K562 (cell line): ENCODE results near the gene ETS2. TPM values are rescaled to one million over a fixed set of nuclear protein-coding genes. Genes with fewer than 3 reads are reported as not detected.

Experiments
- CBFA2T2 ChIP-seq: fragments of 450-650 bp; conservative IDR thresholded peaks from 2 replicates; pipeline ENCODE4 v1.6.1; 2017; ENCODE audit warnings: mild to moderate bottlenecking
- EHMT2 ChIP-seq: fragments of 450-650 bp; IDR thresholded peaks from 2 replicates; pipeline ENCODE4 v1.6.1; 2018; ENCODE audit warnings: antibody characterized with exemption
- FOSL1 ChIP-seq: fragments of 200-800 bp; sonication (Bioruptor generic); conservative IDR thresholded peaks from 2 replicates; pipeline ENCODE4 v1.6.1; 2016; ENCODE audit warnings: missing genetic modification characterization, missing compliant biosample characterization
- FOXA1 ChIP-seq: fragments of 450-650 bp; IDR thresholded peaks from 2 replicates; pipeline ENCODE4 v1.6.1; 2016; ENCODE audit warnings: mild to moderate bottlenecking, borderline replicate concordance
- IFI16 ChIP-seq: fragments of 250-450 bp; sonication (Bioruptor Pico); IDR thresholded peaks from 2 replicates; pipeline ENCODE4 v2.1.2; 2022; ENCODE audit warnings: mild to moderate bottlenecking, inconsistent platforms
- JUND ChIP-seq, 2 experiments: IDR thresholded peaks; 2 replicates in 1 of 2; 3 replicates in 1 of 2; pipeline ENCODE4 v1.6.1; 2011; ENCODE audit warnings: borderline replicate concordance in 2 of 2, low read depth in 2 of 2, low read length in 2 of 2, improper control_type of control experiment in 1 of 2, missing biosample characterization in 1 of 2, missing genetic modification characterization in 1 of 2, missing genetic modification reagents in 1 of 2
- MEIS2 ChIP-seq: fragments of 450-650 bp; IDR thresholded peaks from 2 replicates; pipeline ENCODE4 v1.6.1; 2014; ENCODE audit warnings: mild to moderate bottlenecking; ENCODE audit not compliant: partially characterized antibody
- NFE2L1 ChIP-seq: fragments of 450-650 bp; IDR thresholded peaks from 2 replicates; pipeline ENCODE4 v1.6.1; 2016; ENCODE audit warnings: missing genetic modification characterization, low read depth, mild to moderate bottlenecking, missing compliant biosample characterization, moderate library complexity, borderline replicate concordance
- NR1H2 ChIP-seq: sonication (generic); formaldehyde crosslinking; IDR thresholded peaks from 2 replicates; pipeline ENCODE4 v1.4.0; 2020; ENCODE audit warnings: mild to moderate bottlenecking, missing genetic modification reagents
- NR2C2 ChIP-seq, 2 experiments: fragments of 200-800 bp in 1 of 2; sonication (Bioruptor generic) in 1 of 2; sonication (generic) in 1 of 2; formaldehyde crosslinking in 1 of 2; IDR thresholded peaks; 2 replicates each; pipeline versions ENCODE4 v1.6.1 to v1.8.0; 2016 to 2022; ENCODE audit warnings: mild to moderate bottlenecking in 1 of 2, missing compliant biosample characterization in 1 of 2, missing genetic modification characterization in 1 of 2, missing genetic modification reagents in 1 of 2
- PHF20 ChIP-seq: fragments of 450-650 bp; IDR thresholded peaks from 2 replicates; pipeline ENCODE4 v1.6.1; 2018; ENCODE audit not compliant: partially characterized antibody
- PHTF2 ChIP-seq: fragments of 250-450 bp; sonication (Bioruptor Pico); IDR thresholded peaks from 2 replicates; pipeline ENCODE4 v1.5.0; 2021; ENCODE audit warnings: mild to moderate bottlenecking
- PKNOX1 ChIP-seq: fragments of 450-650 bp; IDR thresholded peaks from 2 replicates; pipeline ENCODE4 v1.6.1; 2016
- RCOR1 ChIP-seq, 2 experiments: IDR thresholded peaks; 2 replicates each; pipeline ENCODE4 v1.6.1; 2012; ENCODE audit warnings: low read depth in 2 of 2, low read length in 2 of 2, borderline replicate concordance in 1 of 2, improper control_type of control experiment in 1 of 2
- SMAD4 ChIP-seq: fragments of 250-450 bp; sonication (Bioruptor Pico); conservative IDR thresholded peaks from 2 replicates; pipeline ENCODE4 v1.8.0; 2021; ENCODE audit warnings: inconsistent platforms, mild to moderate bottlenecking, moderate library complexity
- SMARCA4 ChIP-seq: fragments of 450-650 bp; IDR thresholded peaks from 2 replicates; pipeline ENCODE4 v1.6.1; 2016
- SMARCC2 ChIP-seq: fragments of 450-650 bp; IDR thresholded peaks from 2 replicates; pipeline ENCODE4 v1.6.1; 2017; ENCODE audit warnings: antibody characterized with exemption, moderate library complexity, mild to moderate bottlenecking, low read depth
- SMARCE1 ChIP-seq: fragments of 450-650 bp; IDR thresholded peaks from 2 replicates; pipeline ENCODE4 v1.7.1; 2016; ENCODE audit warnings: mild to moderate bottlenecking
- SOX6 ChIP-seq: fragments of 450-650 bp; IDR thresholded peaks from 2 replicates; pipeline ENCODE4 v1.6.1; 2014; ENCODE audit warnings: mild to moderate bottlenecking
- TCF3 ChIP-seq: sonication (generic); formaldehyde crosslinking; IDR thresholded peaks from 2 replicates; pipeline ENCODE4 v1.4.0; 2020; ENCODE audit warnings: mild to moderate bottlenecking, missing genetic modification reagents
- TEAD4 ChIP-seq, 2 experiments: sonication (generic) in 1 of 2; formaldehyde crosslinking in 1 of 2; IDR thresholded peaks; 2 replicates each; pipeline versions ENCODE4 v1.6.1 to v1.8.0; 2012 to 2022; ENCODE audit warnings: borderline replicate concordance in 1 of 2, inconsistent platforms in 1 of 2, low read length in 1 of 2, mild to moderate bottlenecking in 1 of 2, missing genetic modification reagents in 1 of 2
- ZFX ChIP-seq: sonication (generic); formaldehyde crosslinking; IDR thresholded peaks from 2 replicates; pipeline ENCODE4 v1.8.0; 2022; ENCODE audit warnings: mild to moderate bottlenecking, missing genetic modification reagents, moderate library complexity
- ZNF592 ChIP-seq: fragments of 450-650 bp; IDR thresholded peaks from 2 replicates; pipeline ENCODE4 v1.6.1; 2017; ENCODE audit warnings: antibody characterized with exemption, mild to moderate bottlenecking
- ZNF696 ChIP-seq: fragments of 250-450 bp; sonication (Bioruptor Pico); conservative IDR thresholded peaks from 2 replicates; pipeline ENCODE4 v1.4.0; 2020; ENCODE audit warnings: mild to moderate bottlenecking, moderate library complexity
- polyA plus RNA-seq, 8 experiments: library from polyadenylated mRNA; depleted of rRNA in 4 of 8; stranded (reverse) in 5 of 8; unstranded in 3 of 8; fragments of >200 nt; fragmentation: Nextera tagmentation in 2 of 8; fragmentation: Illumina TruSeq in 1 of 8; extraction: Ambion mirVana in 2 of 8; extraction: Trizol in 1 of 8; gene quantifications; 2 replicates each; pipeline versions ENCODE4 v1.2.1 to v1.2.3, GENCODE V29; 2011 to 2014; ENCODE audit warnings: inconsistent platforms in 1 of 8, missing spikeins in 1 of 8
- total RNA-seq, 7 experiments: library from RNA; depleted of rRNA in 6 of 7; stranded (reverse); fragments of >200 nt in 6 of 7; fragmentation: Illumina TruSeq in 2 of 7; extraction: Trizol in 2 of 7; gene quantifications; 2 replicates each; pipeline versions ENCODE4 v1.2.1 to v1.2.3, GENCODE V29; 2011 to 2021; ENCODE audit warnings: low replicate concordance in 1 of 7

ETS2 gene
- total and polyA plus RNA-seq, 9 of the 15 experiments (the other 6 are each of a cell fraction or from before 2014, with no cell fraction given) = 1.7 to 24.4 (median 12.2) TPM

- TF ChIP-seq ZNF592 (peak; percentile 87), NR1H2 (CRISPR knock-in tag) (no peak), PKNOX1 (peak; percentile 50; the same call in 1 of the 2 replicates), CBFA2T2 (peak; percentile 37), PHTF2 (CRISPR knock-in tag) (no peak), SMAD4 (CRISPR knock-in tag) (peak; percentile 65), TEAD4 (IDR thresholded peaks at IDR 0.05; ENCODE audit: low read length) (0 out of 2 replicates have a peak, but pooled peaks have one; percentile 14), TEAD4 (CRISPR knock-in tag; IDR thresholded peaks at IDR 0.05; ENCODE audit: borderline replicate concordance) (no peak), NR2C2 (CRISPR knock-in tag; IDR thresholded peaks at IDR 0.05) (no peak), NR2C2 (tag; IDR thresholded peaks at IDR 0.05) (peak; percentile 61), SMARCE1 (peak; percentile 58), ZNF696 (no peak), SMARCC2 (peak; percentile 52; the same call in 1 of the 2 replicates), FOXA1 (no peak), NFE2L1 (tag) (no peak), FOSL1 (tag) (peak; percentile 66; the same call in 1 of the 2 replicates), SOX6 (peak; percentile 65), EHMT2 (peak; percentile 56; the same call in 1 of the 2 replicates), IFI16 (no peak), RCOR1 (IDR thresholded peaks at IDR 0.05; ENCODE audit: borderline replicate concordance in 1 of 2, low read depth in 2 of 2, low read length in 2 of 2) (peak in 1 of 2 experiments; percentile 68; a peak in 1 of 4 replicates), PHF20 (peak; percentile 17), JUND (IDR thresholded peaks at IDR 0.05; ENCODE audit: borderline replicate concordance, low read depth, low read length) (peak; percentile 78; the same call in 1 of the 2 replicates), JUND (tag; IDR thresholded peaks at IDR 0.05; ENCODE audit: borderline replicate concordance, low read depth, low read length) (peak; percentile 71; the same call in 1 of the 3 replicates), TCF3 (peak; percentile 35), SMARCA4 (peak; percentile 70), ZFX (CRISPR knock-in tag) (0 out of 2 replicates have a peak, but pooled peaks have one; percentile 5), MEIS2 (peak; percentile 75)
Observed at GRCh38 chr21:38797470-38797869, 8.3 kb upstream of the ETS2 start (continued).
